ENCODE results near the gene PRPSAP1.

PRPSAP1 gene, protein sequence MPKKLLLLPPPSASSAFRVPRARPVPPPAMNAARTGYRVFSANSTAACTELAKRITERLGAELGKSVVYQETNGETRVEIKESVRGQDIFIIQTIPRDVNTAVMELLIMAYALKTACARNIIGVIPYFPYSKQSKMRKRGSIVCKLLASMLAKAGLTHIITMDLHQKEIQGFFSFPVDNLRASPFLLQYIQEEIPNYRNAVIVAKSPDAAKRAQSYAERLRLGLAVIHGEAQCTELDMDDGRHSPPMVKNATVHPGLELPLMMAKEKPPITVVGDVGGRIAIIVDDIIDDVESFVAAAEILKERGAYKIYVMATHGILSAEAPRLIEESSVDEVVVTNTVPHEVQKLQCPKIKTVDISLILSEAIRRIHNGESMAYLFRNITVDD

DNA sequence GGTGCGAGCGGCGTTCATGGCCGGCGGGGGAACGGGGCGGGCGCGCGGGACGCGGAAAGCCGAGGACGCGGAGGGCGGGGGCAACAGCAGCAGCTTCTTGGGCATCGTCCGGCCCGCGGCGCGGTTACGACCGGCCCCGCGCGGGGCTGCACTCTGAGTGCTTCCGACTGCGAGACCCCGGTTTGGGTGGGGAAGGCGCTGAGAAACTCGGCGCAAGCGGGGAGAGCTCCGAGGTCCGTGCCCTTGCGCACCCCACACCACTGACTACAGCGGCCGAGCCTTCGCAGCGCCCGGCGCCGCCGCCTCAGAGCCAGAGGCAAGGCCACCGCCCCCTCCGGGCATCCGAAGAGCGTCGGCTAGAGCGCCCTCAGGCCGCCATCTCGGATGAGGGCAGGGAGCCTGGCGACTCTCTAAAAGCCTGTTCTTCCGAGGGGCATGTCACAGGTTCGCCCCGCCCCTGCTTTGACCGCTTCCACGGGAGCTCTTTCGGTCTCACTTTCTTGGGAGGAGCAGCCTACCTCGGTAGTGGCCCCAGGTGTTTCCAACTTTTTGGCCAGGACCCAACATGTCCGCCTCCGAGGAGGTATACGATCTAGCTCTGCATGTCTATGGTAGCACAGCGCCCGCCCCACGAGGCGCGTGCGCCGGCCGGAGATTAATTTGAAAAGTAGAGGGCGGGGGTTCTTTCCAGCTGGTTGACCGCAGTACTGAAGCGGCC lies at the start of gene PRPSAP1:
TSS of gene PRPSAP1 (minus strand) at position 318 of the 718 bp plus-strand sequence. CDS start at position 105, 213 bp downstream.
- no peaks in the 10 kb centered on the region for H3K27me3 Mint-ChIP-seq
- peak within 1 kb of the TSS; percentile 96 for H3K4me3 Mint-ChIP-seq
- peak within 1 kb of the TSS; percentile 100 for H3K27ac Mint-ChIP-seq
- H3K36me3 Mint-ChIP-seq = no peaks in the 10 kb centered on the region
- peaks cover 25% of the 10 kb centered on the region for H3K4me1 Mint-ChIP-seq (ENCODE audit: low read depth)
- no peaks in the 10 kb centered on the region for H3K9me3 Mint-ChIP-seq (ENCODE audit: low read depth)

DNA sequence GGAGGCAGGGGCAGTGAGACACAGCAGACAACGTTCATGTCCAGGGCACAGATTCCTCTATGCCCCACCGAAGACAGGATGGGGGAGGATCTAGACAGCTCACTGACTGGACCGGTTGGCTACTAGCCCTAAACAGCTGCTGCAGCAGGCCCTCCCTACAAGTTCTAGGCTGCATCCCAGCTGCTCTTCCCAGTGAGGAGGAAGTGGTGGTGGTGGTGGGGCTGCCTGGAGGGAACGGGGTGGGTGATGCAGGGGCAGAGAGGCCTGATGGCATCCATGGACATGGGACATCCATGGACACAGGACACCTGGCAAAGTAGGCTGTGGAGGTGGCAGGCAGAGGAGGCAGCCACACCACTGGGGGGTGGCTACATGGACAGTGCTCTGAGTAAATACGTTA lies 49.0 kb upstream of the PRPSAP1 start:
- Mint-ChIP-seq H3K27ac (no peak overlapping the region), H3K36me3 (peaks cover 6% of the 10 kb centered on the region), H3K27me3 (no peaks in the 10 kb centered on the region), H3K9me3 (ENCODE audit: low read depth) (no peaks in the 10 kb centered on the region), H3K4me1 (ENCODE audit: low read depth) (no peaks in the 10 kb centered on the region), H3K4me3 (no peak overlapping the region)

DNA sequence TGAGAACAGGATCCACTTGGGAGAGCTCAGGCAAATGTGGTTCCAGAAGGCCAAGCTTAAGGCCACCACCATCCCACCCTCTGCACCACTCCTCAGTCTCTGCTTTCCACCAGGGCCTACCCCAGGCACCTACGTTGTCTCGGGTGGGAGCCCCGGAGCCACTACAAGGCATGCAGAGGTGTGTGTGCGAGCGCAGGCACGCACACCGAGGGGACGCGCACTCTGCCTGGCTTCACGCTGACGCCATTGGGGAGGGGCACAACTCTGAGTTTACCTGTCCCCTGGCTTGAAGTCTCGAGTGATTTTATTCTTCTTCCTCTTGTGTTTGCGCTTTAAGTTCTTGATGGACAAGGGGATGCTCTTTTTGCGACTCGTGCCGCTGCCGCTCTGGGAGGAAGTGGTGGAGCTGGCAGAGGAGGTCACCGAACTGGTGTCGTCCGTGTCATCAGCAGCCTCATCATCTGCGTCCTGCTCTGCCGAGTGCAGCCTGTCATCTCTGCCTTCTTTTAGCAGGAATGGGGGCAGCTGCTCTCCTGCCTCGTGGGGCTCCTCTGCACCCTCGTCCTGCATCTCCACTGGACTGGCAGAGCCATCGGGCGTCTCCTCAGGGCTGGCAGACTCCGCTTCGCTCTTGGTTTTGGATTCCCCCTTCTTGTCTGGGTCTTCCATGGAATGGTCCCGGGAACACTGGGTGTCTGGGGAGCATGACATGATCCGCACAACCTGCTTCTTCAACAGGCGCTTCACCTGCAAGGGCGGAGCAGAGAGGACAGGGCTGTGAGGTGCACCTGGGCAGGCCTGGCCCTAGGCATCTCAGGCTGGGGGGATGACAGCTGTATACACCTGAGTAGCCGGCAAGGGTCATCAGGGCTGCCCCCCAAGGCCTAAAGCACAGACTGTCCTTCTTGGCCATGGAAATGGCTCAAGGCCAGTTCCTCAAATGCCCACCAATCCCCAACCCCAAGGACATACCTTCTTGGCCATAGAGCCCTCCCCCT lies 45.8 kb upstream of the PRPSAP1 start:
- Mint-ChIP-seq H3K27ac (no peak overlapping the region), H3K4me1 (ENCODE audit: low read depth) (no peaks in the 10 kb centered on the region), H3K9me3 (ENCODE audit: low read depth) (no peaks in the 10 kb centered on the region), H3K36me3 (peaks cover 5% of the 10 kb centered on the region), H3K4me3 (no peak overlapping the region), H3K27me3 (no peaks in the 10 kb centered on the region)

DNA sequence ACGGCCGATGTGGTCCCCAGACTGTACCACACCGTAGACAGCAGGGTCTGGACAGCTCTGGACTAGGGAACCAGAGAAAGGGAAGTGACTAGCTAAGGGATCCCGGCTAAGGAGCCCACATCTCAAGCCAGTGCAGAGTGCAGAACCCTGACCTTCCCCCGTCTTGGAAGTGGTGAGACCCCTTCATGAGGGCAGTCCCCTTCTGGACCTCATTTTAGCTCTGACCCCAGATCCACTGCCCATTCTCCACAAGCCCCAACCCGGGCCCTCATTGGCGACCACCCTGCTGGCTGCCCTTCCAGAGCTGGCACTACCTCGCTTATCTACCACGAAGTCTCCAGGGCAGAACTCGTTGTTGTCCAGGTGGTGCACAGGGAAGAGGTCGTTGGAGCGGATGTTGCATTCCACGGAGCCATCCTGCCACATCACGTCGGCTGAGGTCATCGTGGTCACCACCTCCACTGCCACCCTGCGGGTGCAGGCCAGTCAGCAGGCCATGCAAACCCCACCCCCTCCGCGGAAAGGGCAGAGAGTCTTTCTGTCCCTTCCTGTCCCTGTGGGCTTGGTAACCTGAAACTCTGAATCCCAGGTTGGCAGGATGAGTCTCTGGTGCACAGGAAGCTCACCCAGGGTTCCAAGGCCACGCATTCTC lies 44.9 kb upstream of the PRPSAP1 start:
- Mint-ChIP-seq H3K27me3 (no peaks in the 10 kb centered on the region), H3K9me3 (ENCODE audit: low read depth) (no peaks in the 10 kb centered on the region), H3K4me3 (no peak overlapping the region), H3K4me1 (ENCODE audit: low read depth) (no peaks in the 10 kb centered on the region), H3K27ac (no peak overlapping the region), H3K36me3 (peaks cover 2% of the 10 kb centered on the region)

DNA sequence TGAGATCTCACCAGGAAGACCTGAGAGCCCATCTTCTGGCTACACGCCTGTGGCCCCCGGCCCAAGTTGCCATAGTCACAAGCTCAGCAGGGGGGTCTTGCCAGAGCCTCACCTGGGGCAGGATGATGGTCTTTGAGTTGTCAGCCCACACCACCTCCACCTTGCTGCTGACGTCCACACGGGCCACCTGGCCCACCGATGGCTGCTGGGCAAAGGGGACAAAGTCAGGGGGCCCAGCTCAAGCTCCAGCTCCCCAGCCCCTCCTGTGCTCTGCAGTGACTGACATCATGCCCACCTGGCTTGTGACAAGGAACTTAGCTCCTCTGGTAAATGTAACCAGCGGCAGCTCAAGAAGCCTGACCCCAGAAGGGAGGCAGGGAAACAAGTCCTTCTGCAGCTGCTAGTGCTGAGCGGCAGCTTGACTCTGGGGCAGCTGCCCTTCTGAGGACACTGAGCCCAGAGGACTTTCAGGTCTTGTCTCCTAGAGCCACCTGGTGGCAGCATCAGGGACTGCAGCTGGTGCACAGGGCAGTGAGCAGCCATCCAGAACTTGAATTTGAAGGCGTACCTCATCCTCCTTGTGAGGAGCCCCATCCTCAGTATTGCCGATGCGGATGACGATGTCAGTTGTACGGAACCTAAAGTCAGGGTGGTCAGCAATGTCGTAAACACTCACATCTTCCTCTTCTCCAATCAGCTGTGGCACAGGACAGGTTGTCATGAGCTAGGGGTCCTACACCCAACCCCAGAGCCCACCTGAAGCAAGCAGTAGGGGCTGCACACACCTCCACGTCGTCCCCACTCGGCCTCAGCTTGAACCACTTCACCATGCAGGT lies 44.2 kb upstream of the PRPSAP1 start:
- Mint-ChIP-seq H3K27ac (no peak overlapping the region), H3K4me3 (no peak overlapping the region), H3K9me3 (ENCODE audit: low read depth) (no peaks in the 10 kb centered on the region), H3K27me3 (no peaks in the 10 kb centered on the region), H3K4me1 (ENCODE audit: low read depth) (no peaks in the 10 kb centered on the region), H3K36me3 (peaks cover 4% of the 10 kb centered on the region)

DNA sequence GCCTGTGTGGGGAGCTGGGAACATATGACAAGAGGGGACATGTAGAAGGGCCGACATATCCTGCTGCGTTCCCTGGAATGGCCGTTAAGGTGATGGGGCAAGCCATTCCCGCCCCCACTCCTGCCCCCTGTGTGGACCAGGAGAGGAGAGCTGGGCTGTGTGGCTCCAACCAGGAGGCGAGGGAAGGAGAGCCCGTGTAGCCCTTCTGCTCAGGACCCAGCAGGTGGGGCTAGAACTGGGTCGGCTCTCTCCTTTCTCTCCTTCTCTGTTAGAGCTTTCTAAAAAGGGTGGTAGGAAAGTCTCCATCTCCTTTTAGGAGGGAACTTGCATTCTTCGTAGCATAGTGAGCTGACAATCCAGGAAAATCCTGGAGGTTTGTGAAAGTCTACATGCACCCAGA lies 43.5 kb upstream of the PRPSAP1 start:
- H3K27me3 Mint-ChIP-seq = no peaks in the 10 kb centered on the region
- no peak overlapping the region for H3K4me3 Mint-ChIP-seq
- H3K27ac Mint-ChIP-seq = no peak overlapping the region
- peaks cover 4% of the 10 kb centered on the region for H3K36me3 Mint-ChIP-seq
- H3K9me3 Mint-ChIP-seq (ENCODE audit: low read depth) = no peaks in the 10 kb centered on the region
- H3K4me1 Mint-ChIP-seq (ENCODE audit: low read depth) = no peaks in the 10 kb centered on the region

DNA sequence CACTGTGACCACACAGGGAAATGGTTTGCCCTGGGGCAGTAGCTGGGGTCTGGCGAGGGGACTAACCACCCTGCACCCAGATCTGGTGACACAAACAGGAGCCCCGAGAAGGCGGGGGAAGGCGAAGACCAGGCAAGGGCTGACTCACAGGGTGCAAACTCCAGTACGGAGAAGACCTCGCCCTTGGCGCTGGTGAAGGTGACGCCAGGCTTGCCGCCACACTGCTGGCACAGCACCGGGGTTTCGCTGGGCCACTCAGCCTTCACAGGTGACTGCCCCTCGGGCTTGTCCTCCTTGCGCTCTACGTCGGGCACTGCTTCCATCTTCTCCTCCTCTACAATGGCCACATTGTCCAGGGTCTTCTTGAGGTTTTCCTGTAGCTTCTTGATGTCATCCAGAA lies 42.3 kb upstream of the PRPSAP1 start:
- H3K27me3 Mint-ChIP-seq = no peaks in the 10 kb centered on the region
- H3K4me1 Mint-ChIP-seq (ENCODE audit: low read depth) = no peaks in the 10 kb centered on the region
- H3K4me3 Mint-ChIP-seq = no peak overlapping the region
- H3K36me3 Mint-ChIP-seq = peaks cover 4% of the 10 kb centered on the region
- H3K9me3 Mint-ChIP-seq (ENCODE audit: low read depth) = no peaks in the 10 kb centered on the region
- no peak overlapping the region for H3K27ac Mint-ChIP-seq

DNA sequence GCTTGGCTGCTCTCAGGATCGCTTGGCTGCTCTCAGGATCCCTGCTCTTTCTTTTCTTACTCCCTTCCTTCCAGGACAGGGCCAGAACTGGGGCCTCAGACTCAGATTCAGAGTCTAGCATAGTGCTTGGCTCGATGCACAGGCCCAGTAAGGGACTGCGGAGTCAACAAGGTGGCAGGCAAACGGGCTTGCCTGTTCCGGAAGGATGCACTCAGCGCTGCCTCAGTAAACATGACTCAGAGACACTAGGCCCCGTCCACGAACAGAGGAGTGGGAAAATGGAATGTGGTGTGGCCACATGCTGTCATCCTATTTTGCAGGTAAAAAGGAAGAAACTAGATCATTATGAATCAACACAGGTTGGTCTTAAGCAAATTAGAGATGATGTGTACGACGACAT lies 40.5 kb upstream of the PRPSAP1 start:
- H3K4me3 Mint-ChIP-seq = no peak overlapping the region
- no peaks in the 10 kb centered on the region for H3K9me3 Mint-ChIP-seq (ENCODE audit: low read depth)
- H3K4me1 Mint-ChIP-seq (ENCODE audit: low read depth) = no peaks in the 10 kb centered on the region
- no peak overlapping the region for H3K27ac Mint-ChIP-seq
- H3K36me3 Mint-ChIP-seq = peaks cover 4% of the 10 kb centered on the region
- no peaks in the 10 kb centered on the region for H3K27me3 Mint-ChIP-seq

DNA sequence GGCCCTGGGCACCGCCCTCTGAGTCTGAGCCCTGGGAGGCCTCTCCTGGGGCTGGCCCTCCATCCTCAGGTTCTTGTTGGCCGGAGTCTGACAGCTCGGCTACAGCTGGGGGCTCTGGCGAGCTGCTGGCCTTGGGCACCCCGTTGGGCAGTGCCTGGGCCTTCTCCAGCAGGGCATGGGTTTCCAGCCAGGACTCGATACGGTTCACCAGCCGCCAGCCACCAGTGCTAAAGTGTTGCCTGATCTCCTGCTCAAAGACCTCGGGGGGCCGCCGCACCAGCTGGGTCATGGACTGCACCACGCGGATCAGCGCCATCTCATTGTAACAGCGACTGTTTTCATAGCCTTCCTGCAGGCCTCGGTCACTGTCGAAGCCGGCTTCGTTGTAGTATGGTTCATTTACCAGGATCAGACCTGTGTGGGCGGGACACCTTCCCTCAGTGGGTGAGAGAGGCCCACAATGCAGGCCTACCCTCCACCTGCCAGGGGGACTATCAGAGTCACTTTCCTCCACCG lies 37.5 kb upstream of the PRPSAP1 start:
- H3K27ac Mint-ChIP-seq = no peak overlapping the region
- H3K36me3 Mint-ChIP-seq = peaks cover 3% of the 10 kb centered on the region
- no peak overlapping the region for H3K4me3 Mint-ChIP-seq
- no peaks in the 10 kb centered on the region for H3K27me3 Mint-ChIP-seq
- peaks cover 4% of the 10 kb centered on the region for H3K4me1 Mint-ChIP-seq (ENCODE audit: low read depth)
- H3K9me3 Mint-ChIP-seq (ENCODE audit: low read depth) = no peaks in the 10 kb centered on the region

DNA sequence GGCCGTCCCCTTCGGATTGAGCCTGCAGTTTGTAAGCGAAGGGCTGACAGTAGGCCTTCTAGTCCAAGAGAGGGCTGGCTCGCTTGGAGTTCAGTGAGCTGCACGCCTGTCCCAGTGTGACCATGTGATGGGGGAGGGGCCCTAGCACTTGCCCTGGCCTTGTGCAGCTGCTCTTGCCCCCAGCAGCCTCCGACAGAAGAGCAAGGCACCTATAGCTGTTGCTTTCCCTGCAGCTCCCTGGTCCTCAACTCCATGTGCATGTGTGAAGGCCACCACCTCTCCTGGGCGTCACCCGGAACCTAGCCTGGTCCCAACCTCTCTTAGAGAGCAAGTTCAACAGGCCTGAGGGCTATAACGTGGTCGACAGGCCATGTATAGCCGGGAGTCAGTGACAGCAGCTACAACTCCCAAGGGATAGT lies 36.3 kb upstream of the PRPSAP1 start:
- Mint-ChIP-seq H3K27me3 (no peaks in the 10 kb centered on the region), H3K27ac (no peak overlapping the region), H3K4me1 (ENCODE audit: low read depth) (peaks cover 4% of the 10 kb centered on the region), H3K4me3 (no peak overlapping the region), H3K9me3 (ENCODE audit: low read depth) (no peaks in the 10 kb centered on the region), H3K36me3 (peaks cover 3% of the 10 kb centered on the region)

DNA sequence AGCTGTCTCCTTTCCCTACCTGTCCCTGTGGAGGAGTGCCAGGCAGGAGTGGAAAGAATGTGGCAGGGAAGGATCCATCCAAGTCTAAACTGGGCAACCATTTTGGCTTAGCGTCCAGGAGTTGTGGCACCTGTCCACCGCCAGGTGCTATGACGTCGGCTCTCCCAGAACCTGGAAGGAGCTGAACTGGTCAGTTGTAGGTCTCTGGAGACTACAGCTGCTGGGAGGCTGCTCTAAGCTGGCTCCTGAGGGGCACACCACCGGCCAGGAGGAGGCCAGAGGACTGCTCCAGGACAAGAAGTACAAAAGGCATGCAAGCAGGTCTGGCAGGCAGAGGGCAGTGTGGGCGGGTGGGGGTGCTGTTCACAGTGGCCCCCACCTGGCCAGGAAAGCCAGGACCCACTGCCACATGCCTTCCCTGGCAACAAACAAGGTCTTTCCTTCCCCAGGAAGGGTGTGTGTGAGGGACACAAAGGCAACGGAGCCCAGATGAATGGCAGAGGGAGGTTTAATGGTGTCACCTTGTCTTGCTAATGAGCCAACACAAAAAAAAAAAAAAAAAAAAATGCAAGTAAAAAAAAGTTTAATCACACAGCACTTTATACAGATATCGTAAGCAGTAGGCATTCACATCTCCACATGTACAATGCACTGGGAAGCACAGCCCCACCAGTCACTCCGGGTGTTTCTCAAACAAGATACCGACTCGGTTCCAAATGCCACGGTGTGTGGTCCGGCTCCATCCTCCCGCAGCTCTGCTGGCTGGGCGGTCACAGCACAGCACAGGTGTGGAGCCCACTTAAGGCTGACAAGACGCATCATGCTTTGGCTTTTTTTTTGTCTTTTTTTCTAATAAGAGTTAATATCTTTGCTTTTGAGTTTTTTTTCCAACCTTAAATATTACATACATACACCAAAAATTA lies 35.5 kb upstream of the PRPSAP1 start:
- H3K4me1 Mint-ChIP-seq (ENCODE audit: low read depth) = peaks cover 4% of the 10 kb centered on the region
- H3K9me3 Mint-ChIP-seq (ENCODE audit: low read depth) = no peaks in the 10 kb centered on the region
- H3K4me3 Mint-ChIP-seq = no peak overlapping the region
- peaks cover 3% of the 10 kb centered on the region for H3K36me3 Mint-ChIP-seq
- H3K27me3 Mint-ChIP-seq = no peaks in the 10 kb centered on the region
- H3K27ac Mint-ChIP-seq = no peak overlapping the region

DNA sequence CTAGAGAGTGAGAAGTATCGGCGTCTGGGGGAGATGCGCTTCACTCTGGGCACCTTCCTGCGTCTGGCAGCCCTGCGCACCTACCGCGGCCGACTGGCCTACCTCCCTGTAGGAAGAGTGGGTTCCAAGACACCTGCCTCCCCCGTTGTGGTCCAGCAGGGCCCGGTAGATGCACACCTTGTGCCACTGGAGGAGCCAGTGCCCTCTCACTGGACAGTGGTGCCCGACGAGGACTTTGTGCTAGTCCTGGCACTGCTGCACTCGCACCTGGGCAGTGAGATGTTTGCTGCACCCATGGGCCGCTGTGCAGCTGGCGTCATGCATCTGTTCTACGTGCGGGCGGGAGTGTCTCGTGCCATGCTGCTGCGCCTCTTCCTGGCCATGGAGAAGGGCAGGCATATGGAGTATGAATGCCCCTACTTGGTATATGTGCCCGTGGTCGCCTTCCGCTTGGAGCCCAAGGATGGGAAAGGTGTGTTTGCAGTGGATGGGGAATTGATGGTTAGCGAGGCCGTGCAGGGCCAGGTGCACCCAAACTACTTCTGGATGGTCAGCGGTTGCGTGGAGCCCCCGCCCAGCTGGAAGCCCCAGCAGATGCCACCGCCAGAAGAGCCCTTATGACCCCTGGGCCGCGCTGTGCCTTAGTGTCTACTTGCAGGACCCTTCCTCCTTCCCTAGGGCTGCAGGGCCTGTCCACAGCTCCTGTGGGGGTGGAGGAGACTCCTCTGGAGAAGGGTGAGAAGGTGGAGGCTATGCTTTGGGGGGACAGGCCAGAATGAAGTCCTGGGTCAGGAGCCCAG lies 33.5 kb upstream of the PRPSAP1 start:
- no peaks in the 10 kb centered on the region for H3K36me3 Mint-ChIP-seq
- peaks cover 10% of the 10 kb centered on the region for H3K4me1 Mint-ChIP-seq (ENCODE audit: low read depth)
- H3K27ac Mint-ChIP-seq = no peak overlapping the region
- H3K9me3 Mint-ChIP-seq (ENCODE audit: low read depth) = no peaks in the 10 kb centered on the region
- H3K4me3 Mint-ChIP-seq = peak overlapping the region; percentile 62
- no peaks in the 10 kb centered on the region for H3K27me3 Mint-ChIP-seq

Data from activated naive CD8-positive, alpha-beta T cell (primary cell).